Endometrial microvascular endothelial cells (primary cell): ENCODE measurements around the gene EBF4. TPM values are rescaled to one million over a fixed set of nuclear protein-coding genes. Genes with fewer than 3 reads are reported as not detected.

Experiments
- in situ Hi-C: cut with HindIII; loops from 2 replicates; pipeline ENCODE4 v1.10.0; 2017; ENCODE audit warnings: low sequenced_read_pairs, low pct_unique_long_range_greater_than_20kb; ENCODE audit errors: inconsistent ontology term
- total RNA-seq: library from RNA; depleted of rRNA; stranded (reverse); fragments of >200 nt; gene quantifications from one replicate; pipeline ENCODE4 v1.2.3, GENCODE V29; 2015; ENCODE audit errors: inconsistent ontology term

EBF4 gene
- total RNA-seq, 1 donor from 2014 or later: 0.37 TPM

DNA sequence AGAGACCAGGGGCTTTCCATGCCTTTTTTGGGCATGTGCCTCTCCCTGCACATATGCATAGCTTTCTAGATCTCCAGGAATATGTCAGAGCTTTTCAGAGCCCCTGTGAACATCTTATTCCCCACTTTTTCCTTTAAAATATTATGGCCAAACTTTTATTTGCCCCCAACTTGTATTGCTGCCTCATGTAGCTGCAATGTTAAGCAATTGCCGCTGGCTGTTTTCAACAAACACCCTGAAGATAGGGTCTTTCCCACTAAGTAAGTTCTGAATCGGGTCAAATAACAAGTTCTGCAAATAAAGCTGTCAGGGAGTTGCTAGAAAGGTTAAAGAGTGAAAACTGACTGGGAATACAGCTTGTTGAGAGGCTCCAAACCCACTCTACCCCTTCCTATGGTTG is 42.3 kb downstream of the EBF4 start:
- in situ Hi-C loops: no loop called here

DNA sequence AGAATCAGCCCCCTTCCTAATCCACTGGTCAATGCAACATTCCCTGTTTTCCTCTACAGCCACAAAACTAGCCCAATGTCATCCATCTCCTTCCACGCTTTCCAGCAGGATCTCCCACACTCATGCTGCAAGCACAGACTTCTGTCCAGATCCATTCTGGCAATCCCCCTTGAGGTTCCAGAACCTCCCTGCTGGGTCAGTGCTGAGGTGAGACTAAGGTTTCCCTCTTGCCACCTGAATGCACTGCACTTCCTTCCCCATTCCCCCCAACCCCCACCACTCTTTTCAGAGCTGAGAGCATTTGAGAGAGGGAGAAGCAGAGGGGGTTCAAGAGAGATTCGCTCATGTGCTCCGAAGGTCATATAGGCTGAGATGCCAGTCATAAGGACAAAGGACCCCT is 43.9 kb downstream of the EBF4 start:
- in situ Hi-C loops: no loop called here

DNA sequence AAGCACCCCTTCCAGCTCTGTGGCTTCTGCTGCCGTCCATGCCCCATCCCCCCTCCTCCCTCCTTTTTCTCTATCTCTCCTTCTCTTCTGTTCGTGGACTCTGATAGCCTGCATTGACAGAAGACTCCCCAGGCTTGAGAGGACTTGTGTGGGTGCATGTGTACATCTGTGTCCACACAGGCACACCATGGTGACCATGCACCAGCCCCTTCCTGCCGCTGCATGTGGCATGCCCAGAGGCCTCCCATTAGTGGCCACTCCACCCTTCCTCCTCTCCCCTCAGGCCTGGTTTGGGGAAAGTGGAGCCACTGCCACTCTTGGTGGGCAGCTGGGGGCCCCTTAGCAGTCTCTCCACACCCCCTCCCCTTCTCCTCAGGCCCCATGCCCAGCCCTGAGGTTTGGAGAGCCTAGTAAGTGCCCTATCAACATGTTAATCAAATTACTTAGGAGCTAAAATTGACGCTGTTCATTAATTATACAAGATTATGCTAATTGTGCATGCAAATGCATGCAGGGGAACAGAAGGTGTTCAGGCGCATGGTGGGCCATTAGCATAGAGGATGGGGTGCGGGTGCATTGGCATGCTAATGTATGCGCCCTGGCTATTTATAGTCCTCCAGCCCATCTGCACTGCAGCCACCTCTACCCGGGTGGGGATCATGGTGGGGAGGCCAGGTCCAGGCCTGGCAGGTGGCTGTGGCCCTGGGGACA is 45.9 kb downstream of the EBF4 start:
- in situ Hi-C loops: no loop called here

DNA sequence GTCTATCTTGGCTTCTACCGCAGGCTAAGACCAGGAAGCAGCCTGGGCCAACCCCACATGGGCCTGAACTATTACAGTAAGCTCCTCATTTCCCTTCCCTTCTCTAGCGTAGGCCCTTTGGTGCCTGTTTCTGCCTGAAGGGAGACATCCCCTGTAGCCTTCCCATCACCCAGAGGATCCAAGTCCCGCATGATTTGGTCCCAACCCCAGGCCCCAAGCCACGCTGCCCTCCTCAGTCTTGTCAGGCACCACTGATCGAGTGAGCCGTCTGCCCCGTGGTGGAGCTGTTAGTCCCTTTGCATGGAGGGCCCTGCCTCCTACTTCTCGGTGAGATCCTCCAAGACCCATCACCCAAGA is 46.4 kb downstream of the EBF4 start:
- in situ Hi-C loops: no loop called here

DNA sequence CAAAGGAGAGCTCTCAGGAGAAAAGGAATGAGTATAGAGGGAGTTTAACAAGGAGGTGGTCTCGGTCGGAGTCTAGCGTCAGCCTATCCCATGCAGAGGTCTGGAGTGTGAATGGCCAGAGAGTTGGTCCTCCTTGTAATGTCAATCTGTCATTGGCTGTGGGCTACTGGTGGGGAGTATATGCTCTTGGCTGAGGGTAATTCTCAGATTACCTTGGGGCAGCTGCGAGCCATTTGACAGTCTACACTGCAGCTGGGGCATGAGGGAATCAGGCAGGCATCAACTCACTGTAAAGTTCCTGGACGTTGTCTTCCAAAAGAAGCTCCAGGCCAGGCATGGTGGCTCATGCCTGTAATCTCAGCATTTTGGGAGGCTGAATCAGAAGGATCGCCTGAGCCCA is 48.1 kb downstream of the EBF4 start:
- in situ Hi-C loops: no loop called here

DNA sequence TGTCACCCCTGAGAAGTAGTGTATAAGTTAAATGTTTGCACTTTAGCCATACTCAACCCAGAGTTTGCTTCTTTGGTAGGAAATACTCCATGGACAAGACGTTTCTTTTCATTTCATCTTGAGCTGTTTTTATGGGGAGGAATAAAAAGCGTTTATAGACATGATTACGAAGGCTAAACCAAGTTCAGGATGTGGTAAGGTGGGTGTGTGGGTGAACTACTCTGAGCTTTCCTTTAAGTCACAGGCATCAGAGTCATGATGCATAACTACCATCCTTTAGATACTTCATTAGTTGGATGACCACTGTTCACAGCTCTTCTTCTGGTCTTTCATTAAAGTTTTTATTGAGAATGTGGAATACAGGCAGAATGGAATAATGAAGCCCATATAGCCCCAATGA is 48.9 kb downstream of the EBF4 start:
- in situ Hi-C loops: no loop called here

DNA sequence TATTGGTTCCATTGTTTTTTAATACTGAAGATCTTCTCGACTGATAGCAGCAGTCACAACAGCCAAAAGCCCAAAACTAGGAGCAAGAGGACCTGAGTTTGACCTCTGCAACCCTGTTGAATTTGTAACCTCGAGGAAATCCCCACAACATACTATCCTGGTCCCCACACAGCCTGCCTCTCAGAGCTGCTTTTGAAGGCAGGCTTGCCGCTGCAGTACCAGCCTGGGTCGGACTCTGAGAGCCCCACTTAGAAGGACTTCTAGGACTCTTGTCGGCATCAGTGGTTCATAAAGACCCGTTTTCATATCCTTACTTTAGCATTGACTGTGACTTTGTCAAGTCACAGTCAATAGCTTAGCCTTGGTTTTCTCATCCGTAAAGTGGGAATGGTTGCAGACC is 49.3 kb downstream of the EBF4 start:
- in situ Hi-C loops: no loop called here

DNA sequence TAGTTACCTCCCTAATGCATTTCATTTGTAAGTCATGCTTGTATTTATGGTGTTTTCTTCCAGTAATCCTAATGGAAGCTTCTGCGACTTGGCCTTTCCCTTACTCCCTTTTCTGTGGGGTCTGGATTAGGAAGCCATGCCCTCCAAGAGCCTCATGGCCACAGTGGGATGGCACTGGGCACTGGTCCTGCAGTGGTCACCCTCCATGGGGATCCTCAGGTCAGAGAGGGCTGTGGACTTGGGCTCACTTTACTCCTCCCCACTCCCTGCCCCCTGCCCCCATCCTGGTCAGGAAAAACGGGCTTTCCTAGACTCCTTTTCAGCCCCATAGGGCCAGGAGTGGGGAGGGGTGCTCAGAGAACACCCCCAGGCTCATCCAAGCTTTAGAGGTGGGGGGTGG is 49.9 kb downstream of the EBF4 start:
- in situ Hi-C loops: no loop called here

DNA sequence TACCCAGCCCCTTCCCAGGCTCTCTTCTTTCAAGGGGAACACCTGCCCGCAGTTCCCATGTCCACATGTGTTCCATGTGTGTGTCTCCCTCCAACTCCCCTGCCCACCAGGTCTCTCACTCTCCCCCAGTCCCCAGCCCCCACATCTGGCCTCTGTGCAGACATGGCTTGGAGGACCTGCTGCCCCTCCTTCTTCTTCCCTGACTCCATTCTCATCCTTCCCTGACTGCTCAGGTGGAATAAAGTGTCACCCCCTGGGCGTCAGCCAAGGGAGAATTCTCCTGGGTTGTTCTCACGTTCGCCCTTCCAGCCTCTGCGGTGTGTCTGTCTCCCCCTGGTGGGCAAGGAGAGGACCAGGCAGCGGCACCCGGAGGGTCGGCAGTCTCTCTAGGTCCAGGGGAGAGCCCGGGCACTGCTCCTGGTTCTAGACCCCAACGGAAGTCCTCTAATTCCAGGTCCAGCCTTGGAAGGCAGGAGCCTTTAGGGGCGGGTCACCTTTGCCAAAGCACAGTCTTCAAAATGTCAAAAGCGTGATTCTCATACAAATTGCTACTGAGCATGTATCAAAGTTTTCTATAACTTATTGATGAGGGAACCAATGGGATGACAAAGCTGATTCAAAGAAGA is 50.5 kb downstream of the EBF4 start:
- in situ Hi-C loops: no loop called here

DNA sequence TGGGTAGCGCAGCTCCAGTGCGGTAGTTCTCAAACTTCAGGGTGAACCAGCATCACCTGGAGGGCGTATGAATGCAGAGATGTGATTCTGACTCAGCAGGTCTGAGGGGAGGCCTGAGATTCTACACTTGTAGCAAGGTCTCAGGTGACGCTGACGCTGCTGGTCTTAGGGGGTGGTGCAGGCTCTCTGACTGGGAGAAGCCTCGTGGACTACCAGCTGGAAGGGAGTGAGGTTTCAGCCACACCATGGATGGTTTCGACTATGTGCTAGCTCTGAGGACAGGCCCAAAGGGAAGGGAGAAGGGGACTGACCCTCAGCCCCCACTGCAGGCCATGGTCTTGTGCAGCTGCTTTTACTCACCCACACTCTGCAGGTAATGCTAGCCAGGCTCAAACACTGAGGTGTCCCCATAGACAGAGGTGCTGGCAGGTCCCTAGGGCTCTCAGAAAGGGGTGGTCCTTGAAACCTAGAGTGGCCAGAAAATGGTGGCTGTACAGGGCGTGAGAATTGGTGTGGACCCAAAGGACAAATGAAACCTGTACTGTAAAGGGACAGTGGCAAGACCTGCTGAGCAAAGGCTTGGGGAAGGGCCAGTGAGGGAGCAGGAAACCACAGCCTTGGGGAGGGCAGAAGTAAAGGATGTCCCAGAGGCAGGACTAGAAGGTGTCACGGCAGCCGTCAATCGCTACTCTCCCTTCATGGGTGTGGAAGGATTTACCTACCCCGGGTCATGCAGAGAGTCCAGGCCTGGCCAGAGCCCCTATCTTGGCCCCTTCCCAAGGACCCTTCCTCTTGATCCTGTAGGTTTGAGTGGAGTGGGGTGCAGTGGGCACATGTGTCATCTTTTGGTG is 52.7 kb downstream of the EBF4 start:
- in situ Hi-C loops: no loop called here

DNA sequence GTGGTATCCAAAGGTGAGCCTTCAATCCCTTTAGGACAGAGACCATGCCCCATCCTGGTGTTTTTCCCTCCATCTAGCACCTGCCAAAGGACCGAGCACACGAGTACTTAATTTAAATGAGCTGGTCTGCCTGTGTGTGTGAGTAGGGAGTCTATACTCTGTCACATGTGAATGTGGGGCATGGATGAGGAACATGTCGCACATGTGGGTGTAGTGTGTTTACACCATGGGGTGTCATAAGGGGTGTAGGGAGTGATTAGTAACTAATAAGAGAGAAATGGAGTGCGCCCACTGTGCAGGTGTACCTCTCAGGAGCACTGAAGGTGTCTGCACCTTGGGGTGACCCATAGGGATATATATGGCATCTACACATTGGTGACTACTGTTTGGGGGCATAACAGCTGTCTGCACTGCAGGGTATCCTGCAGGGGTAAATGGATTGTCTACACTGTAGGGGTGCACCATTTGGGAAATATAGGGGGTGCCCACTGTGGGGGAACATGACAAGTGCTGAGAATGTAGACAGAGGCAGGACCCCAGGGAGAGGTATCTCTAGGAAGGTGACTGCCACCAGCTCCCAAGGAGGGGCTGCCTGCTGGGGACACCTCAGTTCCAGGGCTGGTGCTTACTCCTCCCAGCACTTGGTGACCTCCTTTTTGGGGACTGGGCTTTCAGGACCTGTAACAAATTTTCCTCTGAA is 53.5 kb downstream of the EBF4 start:
- in situ Hi-C loops: no loop called here

DNA sequence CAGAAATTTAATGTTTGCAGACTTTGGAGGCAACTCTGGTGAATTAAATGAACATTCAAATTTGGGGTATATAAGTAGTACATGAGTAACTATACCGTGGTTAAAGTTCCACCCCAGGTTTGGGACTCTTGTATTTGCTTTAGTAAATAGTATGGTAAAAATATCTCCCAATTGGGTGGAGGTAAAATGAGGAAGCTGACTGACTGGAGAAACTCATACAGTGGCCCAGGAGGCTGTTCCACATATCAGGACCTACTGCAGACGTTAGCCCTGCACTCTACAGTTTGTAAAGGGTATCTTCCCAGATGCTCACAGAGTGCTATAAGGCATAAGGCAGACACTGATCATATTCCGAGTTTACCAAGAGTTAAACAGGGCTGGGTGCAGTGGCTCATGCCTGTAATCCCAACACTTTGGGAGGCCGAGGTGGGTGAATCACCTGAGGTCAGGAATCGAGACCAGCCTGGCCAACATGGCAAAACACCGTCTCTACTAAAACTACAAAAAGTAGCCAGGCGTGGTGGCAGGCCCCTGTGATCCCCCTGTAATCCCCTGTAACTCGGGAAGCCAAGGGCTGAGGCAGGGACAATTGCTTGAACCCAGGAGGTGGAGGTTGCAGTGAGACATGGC is 54.2 kb downstream of the EBF4 start:
- in situ Hi-C loops: no loop called here

DNA sequence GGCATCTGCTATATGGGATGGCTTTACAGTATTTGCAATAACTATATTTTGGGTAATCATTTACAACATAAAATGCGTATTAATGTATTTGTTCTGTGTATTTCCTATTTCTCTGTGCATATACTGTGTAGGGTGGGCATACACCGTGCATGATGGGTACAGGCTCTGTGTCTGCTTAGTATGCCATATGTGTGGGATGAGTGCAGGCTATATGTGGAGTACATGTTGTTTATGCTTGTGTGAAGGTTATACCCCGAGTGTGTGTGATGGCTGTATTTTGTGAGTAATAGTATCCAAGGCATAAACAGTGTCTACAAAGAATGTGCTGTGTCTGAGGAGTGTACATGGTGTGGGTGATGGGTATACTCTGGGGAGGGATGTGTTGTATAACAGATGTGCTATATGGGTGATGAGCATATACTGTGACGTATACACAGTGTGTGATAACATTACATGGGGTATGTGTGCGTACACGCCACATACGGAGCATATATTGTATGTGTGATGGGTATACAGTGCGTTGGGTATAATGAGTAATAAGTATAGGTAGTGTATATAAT is 55.2 kb downstream of the EBF4 start:
- in situ Hi-C loops: no loop called here

DNA sequence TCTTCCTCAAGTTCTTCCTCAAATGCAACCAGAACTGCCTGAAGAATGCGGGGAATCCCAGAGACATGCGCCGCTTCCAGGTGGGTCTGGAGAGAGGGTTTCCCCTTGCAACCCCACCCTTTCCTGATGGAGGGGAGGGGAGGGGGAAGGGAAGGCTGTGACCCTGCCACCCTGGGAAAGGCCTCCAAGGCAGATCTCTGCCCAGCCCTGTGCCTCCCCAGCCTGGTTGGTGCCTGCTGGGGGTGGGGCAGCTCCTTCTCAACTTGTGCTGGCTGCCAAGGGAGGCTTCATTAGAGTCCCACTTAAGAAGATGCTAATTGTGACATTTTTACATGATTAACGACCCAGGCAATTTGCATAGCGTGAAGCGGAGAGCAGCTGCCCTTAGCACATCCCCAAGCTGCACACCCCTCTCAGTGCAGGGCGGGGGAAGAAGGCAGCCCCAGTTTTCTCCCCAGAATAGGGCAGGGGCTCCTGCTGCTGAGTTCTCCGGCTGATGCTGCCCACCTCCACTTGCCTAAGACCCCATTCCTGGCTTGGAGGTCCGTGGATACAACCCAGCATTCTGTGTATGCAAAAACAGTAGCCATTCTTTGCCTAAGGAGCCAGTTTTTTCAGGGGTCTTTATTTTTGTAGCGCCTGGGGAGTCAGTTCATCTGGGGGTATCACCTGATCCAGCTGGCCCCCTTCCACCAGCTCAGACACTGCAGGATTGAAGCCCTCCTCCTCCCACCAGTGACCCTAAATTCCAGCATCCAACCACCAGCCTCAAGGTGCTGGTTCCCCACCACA is 56.2 kb downstream of the EBF4 start:
- in situ Hi-C loops: no loop called here

DNA sequence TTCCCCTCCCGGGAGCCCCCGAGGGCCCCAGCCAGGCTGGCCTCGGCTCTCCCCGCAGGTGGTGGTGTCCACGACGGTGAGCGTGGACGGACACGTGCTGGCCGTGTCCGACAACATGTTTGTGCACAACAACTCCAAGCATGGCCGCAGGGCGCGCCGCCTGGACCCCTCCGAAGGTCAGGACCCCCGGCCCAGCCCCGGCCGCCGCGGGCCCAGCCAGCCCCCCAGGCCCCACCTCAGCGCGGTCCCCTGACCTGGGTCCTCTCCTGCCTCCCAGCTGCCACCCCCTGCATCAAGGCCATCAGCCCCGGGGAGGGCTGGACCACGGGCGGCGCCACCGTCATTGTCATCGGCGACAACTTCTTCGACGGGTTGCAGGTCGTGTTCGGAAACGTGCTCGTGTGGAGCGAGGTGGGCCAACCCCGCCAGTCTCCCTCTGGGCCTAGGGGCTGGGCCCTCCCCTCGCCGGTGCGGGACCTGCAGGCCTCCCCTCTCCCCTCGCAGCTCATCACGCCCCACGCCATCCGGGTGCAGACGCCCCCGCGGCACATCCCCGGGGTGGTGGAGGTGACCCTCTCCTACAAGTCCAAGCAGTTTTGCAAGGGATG is 56.9 kb downstream of the EBF4 start:
- in situ Hi-C loops: no loop called here

DNA sequence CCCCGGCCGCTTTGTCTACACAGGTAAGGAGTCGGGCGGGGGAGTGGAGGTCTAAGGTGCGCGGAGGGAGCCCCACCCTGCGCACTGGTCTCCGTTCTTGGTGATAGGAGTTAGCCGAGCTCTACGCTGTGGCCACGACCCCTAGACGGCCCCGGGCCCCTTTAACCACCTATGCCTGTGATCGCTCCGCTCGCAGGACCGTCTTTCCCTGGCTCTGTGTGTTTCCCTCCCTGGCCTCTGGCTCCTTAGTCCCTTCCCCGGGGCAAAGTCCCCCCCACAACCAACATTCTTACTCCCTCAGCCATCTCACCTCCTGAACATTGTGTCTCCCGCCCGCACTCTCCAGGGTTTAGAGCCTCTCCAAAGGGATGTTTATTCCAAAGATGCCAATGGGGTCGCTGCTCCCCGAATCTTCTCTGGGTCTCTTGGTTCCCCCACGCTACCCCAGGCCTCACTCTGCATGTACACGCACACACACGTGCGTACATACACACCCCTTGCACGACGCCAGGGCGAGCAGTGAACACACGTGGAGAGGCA is 57.4 kb downstream of the EBF4 start:
- in situ Hi-C loops: no loop called here

DNA sequence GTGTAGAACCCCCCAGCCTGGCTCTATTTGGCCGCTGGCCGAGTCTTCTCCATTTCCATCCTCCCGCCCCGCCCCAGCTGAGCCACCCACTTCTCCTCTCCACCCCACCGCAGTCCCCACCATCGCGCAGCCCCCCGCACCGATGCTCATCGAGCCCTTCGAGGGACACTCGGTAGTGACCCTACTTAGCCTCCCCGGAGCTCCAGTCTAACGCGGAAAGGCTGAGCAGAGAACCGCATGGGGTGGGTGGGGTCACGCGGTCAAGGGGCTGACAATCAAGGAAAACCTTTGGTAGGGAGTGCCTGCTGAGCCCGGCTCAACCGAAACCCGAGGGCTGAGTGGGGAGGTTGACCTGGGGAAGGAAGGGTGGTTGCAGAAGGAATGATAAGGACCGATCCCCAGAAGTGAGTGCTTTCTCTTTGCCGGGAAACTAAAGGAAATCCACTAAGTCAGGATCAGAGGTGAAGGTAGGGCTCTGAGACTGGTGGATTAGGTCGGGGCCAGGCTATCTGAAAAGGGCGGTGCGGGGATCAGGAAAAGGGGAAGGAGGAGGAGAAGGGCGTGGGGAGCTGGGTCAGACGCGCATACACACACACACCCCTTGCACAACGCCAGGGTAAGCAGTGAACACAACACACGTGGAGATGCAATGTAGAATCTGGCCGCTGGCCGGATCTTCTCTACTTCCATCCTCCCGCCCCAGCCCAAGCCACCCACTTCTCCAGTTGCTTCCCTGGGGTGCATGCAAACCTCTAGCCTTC is 58.1 kb downstream of the EBF4 start:
- in situ Hi-C loops: no loop called here
